Peyer's patch (tissue), 4 donors: ENCODE measurements around the gene PLEKHG3. TPM values are rescaled to one million over a fixed set of nuclear protein-coding genes. Genes with fewer than 3 reads are reported as not detected.

ENCODE experiments used
- DNase-seq, 3 donors: peaks; one replicate each; pipeline ENCODE4 v3.0.0-alpha.2; 2017 to 2019
- H3K27ac ChIP-seq, 4 donors: fragments of 200-600 bp; sonication (generic); one replicate each; pipeline ENCODE4 v1.5.1; 2016 to 2019
- H3K27me3 ChIP-seq, 2 donors: fragments of 200-600 bp; sonication (generic); one replicate each; pipeline ENCODE4 v1.5.1; 2019
- H3K36me3 ChIP-seq, 3 donors: fragments of 200-600 bp; sonication (generic); one replicate each; pipeline ENCODE4 v1.5.1; 2016 to 2019
- H3K4me1 ChIP-seq, 4 donors: fragments of 200-600 bp; sonication (generic); one replicate each; pipeline ENCODE4 v1.5.1; 2016 to 2019
- H3K4me3 ChIP-seq, 4 donors: fragments of 200-600 bp; sonication (generic); 1 replicate in 3 of 4; 2 replicates in 1 of 4; pipeline ENCODE4 v1.5.1; 2016 to 2019; ENCODE audit warnings: mild to moderate bottlenecking in 1 of 4
- H3K9me3 ChIP-seq, 4 donors: fragments of 200-600 bp; sonication (generic); one replicate each; pipeline ENCODE4 v1.5.1; 2016 to 2019; ENCODE audit warnings: mild to moderate bottlenecking in 1 of 4
- CTCF ChIP-seq, 6 experiments: fragments of 450-650 bp in 4 of 6; fragments of 200-600 bp in 2 of 6; sonication (generic) in 1 of 6; IDR thresholded peaks; one replicate each; pipeline ENCODE4 v1.5.1; 2017 to 2019; ENCODE audit warnings: antibody characterized with exemption in 6 of 6, mild to moderate bottlenecking in 3 of 6, moderate library complexity in 1 of 6
- POLR2A ChIP-seq, 2 donors: fragments of 450-650 bp; IDR thresholded peaks; one replicate each; pipeline ENCODE4 v1.5.1; 2017; ENCODE audit warnings: antibody characterized with exemption in 2 of 2, mild to moderate bottlenecking in 2 of 2, moderate library complexity in 2 of 2
- total RNA-seq, 4 donors: library from RNA; depleted of rRNA; stranded (reverse); fragments of >200 nt; gene quantifications; one replicate each; pipeline ENCODE4 v1.1.0, GENCODE V29; 2016

Gene PLEKHG3
- total RNA-seq, 4 donors from 2014 or later: 18.2 to 45.5 (median 31.5) TPM

DNA sequence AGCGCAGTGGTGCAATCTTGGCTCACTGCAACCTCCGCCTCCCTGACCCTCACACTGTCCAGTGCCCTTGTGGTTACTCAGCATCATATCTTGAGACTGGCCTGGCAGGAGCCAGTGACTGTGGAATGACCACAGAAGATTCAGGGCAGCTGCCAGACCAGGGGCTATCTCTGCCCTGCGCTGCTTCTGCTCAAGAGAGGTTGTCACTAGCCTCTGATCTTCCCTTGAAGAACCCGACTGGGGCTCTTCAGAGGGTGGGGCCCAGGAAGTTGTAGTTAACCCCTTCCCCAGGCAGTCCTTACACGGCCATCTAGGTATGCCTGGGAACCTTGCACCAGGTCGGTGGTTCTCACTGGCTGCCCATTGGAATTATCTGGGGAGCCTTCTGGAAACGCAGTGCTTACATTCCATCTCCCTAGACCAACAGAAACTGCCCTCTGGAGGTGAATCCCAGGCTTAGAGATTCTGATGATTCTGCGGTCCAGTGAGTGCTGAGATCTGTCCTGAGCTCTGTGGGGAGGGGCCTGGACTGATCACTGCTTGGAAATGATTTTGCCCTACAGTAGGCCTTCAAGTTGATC is 41.4 kb downstream of the PLEKHG3 start:
- no peaks in the 10 kb centered on the region for H3K9me3 ChIP-seq
- no peaks in the 10 kb centered on the region for H3K4me1 ChIP-seq
- H3K36me3 ChIP-seq: peaks cover 0 to 43% (median 0%) of the 10 kb centered on the region in 3 donors
- TF ChIP-seq CTCF (IDR thresholded peaks at IDR 0.05) (peak in 2 of 6 experiments; percentile 11 to 13), POLR2A (IDR thresholded peaks at IDR 0.05) (no peak)
- DNase-seq: no peak
- H3K27ac ChIP-seq: peak overlapping the region in 1 of 4 donors; percentile 0
- no peak overlapping the region for H3K4me3 ChIP-seq
- no peaks in the 10 kb centered on the region for H3K27me3 ChIP-seq

GRCh38 chr14:64746298-64747250 is 42.4 kb downstream of the PLEKHG3 start:
- Histone ChIP-seq H3K4me1 (no peaks in the 10 kb centered on the region), H3K27me3 (no peaks in the 10 kb centered on the region), H3K4me3 (no peak overlapping the region), H3K27ac (no peak overlapping the region), H3K36me3 (peaks cover 0 to 33% (median 0%) of the 10 kb centered on the region in 3 donors), H3K9me3 (no peaks in the 10 kb centered on the region)
- TF ChIP-seq CTCF (IDR thresholded peaks at IDR 0.05): no peak
- no peak for TF ChIP-seq POLR2A (IDR thresholded peaks at IDR 0.05)
- no peak for DNase-seq

DNA sequence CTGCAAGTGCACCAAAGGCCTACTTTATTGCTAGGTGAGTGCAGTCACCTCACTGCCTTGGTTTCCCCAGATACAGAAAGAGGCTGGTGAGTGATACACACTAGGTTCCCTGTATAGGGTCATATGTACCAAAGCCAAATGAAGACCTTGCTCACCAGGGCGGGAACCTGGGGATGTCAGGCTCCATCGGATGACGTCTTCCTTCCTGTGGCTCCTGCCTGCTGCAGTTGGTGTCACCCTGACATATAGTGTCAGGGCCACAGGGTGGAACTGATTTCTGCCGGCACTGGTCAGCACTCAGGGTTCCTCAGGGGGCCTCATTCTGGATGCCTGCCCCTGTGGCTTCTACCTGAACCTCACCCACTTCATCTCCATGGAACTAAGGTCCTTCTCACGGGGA is 43.1 kb downstream of the PLEKHG3 start:
- peaks cover 0 to 26% (median 0%) of the 10 kb centered on the region in 3 donors for H3K36me3 ChIP-seq
- H3K27ac ChIP-seq: no peak overlapping the region
- no peak for TF ChIP-seq CTCF (IDR thresholded peaks at IDR 0.05)
- no peak for TF ChIP-seq POLR2A (IDR thresholded peaks at IDR 0.05)
- H3K4me3 ChIP-seq: no peak overlapping the region
- H3K27me3 ChIP-seq: no peaks in the 10 kb centered on the region
- DNase-seq: no peak
- H3K9me3 ChIP-seq: no peaks in the 10 kb centered on the region
- no peaks in the 10 kb centered on the region for H3K4me1 ChIP-seq

DNA sequence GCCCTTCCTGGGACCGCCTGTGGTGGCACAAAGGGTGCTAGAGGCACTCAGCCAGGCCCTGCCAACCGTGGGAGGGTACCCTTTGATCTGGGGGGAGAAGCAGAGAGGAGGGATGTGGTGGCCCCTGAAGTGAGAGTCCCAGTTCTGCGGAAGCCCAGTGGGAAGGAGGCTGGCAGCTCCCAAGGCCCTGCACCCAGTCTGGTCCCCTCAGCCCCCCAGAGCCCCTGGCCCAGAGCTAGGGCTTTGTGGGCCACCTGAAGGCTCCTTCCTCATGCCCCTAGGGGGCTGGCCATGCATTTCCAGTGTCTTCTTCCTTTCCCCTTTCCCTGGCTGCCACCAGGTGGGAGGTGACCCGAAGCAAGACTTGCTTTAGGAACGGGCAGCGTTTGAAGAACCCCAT is 44.3 kb downstream of the PLEKHG3 start:
- TF ChIP-seq CTCF (IDR thresholded peaks at IDR 0.05) (no peak), POLR2A (IDR thresholded peaks at IDR 0.05) (no peak)
- Histone ChIP-seq H3K27me3 (no peaks in the 10 kb centered on the region), H3K4me1 (no peaks in the 10 kb centered on the region), H3K27ac (no peak overlapping the region), H3K9me3 (no peaks in the 10 kb centered on the region), H3K4me3 (no peak overlapping the region), H3K36me3 (peaks cover 0 to 14% (median 0%) of the 10 kb centered on the region in 3 donors)
- DNase-seq: no peak

- Histone ChIP-seq H3K27me3 (no peaks in the 10 kb centered on the region), H3K9me3 (no peaks in the 10 kb centered on the region), H3K27ac (no peak overlapping the region), H3K36me3 (peaks cover 0 to 8% (median 0%) of the 10 kb centered on the region in 3 donors), H3K4me3 (no peak overlapping the region), H3K4me1 (no peaks in the 10 kb centered on the region)
- no peak for TF ChIP-seq POLR2A (IDR thresholded peaks at IDR 0.05)
- TF ChIP-seq CTCF (IDR thresholded peaks at IDR 0.05): no peak
- no peak for DNase-seq
These were observed 44.9 kb downstream of the PLEKHG3 start for GRCh38 chr14:64748995-64749714.
